Measurements from ENCODE around the gene SLC35E3.

DNA sequence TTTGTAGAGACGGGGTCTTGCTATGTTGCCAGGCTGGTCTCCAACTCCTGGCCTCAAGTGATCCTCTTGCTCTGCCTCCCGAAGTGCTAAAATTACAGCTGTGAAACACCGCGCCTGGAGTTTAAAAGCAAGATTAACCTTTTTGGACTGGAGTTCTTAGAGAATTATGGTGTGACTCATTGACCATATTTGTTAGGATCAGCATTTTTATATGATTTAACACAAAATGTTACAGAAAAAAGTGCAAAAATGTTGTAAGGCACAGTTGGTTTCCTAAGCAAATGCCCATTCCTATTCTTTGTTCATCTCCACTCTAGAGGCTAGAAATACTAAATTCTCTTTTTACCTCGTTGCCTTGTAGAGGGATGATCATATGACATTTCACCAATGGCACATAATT, 27.6 kb downstream of the SLC35E3 start:
- no peak for TF ChIP-seq POLR2A (IDR thresholded peaks at IDR 0.05; ENCODE audit: low read depth, low read length)
- no peak for TF ChIP-seq POLR2AphosphoS5 (IDR thresholded peaks at IDR 0.05; ENCODE audit: low read depth, low read length)

Data from GM12892 (cell line).